ENCODE data around the gene NEDD4L.

Gene NEDD4L

DNA sequence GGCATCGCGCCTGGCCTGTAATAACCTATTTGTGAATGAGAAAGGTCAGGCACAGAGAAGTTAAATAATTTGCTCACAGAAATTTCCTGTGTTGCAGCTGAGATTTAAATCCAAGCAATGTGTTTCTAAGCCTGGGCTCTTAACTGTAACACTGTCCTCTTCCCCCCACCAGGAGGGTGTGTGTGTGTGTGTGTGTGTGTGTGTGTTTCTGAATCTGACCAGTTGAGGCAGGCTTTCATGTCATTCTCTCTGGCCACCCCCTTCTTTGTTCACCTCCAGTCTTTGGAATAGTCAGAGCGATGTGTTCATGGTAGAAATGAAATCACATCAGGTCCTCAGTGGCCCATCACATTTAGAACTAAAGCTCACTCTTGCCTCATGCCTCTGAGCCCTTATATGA, 81.2 kb downstream of the NEDD4L start:
- DNase-seq, result no peak

- no peak for DNase-seq
Measured at GRCh38 chr18:58125756-58126155, 81.7 kb downstream of the NEDD4L start.

GRCh38 chr18:58128381-58129374, 84.7 kb downstream of the NEDD4L start:
- DNase-seq, result no peak

GRCh38 chr18:58132595-58133261, 88.7 kb downstream of the NEDD4L start:
- no peak for DNase-seq

DNA sequence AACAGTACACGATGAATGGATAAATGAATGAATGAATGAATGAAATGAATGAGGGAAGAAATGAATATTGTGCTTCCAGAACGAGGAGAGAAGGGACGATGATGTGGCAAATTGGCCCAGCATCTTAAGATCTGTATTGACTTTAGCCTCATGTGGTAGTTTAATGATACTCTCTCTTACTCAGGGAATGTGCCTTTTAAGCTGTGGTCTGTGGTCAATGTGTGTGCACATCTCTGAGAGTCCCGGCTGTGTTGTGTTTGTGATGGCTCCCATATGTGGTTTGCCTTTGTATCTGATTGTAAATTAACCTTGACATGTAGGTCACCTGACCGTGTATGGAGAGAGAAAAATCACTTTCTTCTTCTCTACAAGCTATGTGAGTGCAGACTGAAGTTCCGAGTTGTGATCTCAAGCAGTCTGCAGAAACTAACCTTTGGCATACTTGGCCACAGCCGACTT, 91.2 kb downstream of the NEDD4L start:
- no peak for DNase-seq

GRCh38 chr18:58135701-58136331, 91.8 kb downstream of the NEDD4L start:
- DNase-seq, result peak; percentile 74

GRCh38 chr18:58136879-58137278, 92.9 kb downstream of the NEDD4L start:
- no peak for DNase-seq

GRCh38 chr18:58139459-58140386, 95.7 kb downstream of the NEDD4L start:
- no peak for DNase-seq

- DNase-seq, result no peak
Measured at GRCh38 chr18:58140387-58141325, 96.6 kb downstream of the NEDD4L start.

GRCh38 chr18:58143386-58143785, 99.4 kb downstream of the NEDD4L start:
- no peak for DNase-seq

- no peak for DNase-seq
Measured at GRCh38 chr18:58144106-58144505, 100.1 kb downstream of the NEDD4L start.

DNA sequence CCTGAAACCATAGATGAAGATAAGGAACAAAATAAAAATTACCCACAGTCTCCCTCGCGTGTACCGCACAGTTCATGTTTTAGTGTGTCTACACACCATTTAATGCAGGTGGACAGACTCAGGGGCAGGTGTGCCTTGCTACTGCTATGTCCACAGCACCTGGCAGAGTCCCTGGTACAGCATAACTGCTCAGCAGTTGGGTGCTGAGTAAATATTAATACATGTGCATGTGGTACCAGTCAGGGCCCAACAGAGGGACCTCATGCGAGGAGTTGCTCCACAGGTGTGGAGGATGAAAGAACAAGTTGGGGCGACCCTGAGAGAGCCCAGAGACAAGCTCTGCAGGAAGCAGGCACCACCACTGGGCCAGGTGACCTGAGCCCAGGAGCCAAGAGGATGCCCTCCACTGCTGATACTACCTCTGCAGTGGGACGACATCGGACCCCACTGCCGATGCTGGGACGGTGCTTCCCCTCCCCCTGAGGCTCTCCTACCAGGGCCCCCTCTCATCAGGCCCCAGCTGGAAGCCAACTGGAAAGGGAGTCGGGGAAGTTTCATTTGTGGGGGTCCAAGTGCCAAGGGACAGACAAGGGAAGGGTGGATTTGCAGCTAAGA, 100.8 kb downstream of the NEDD4L start:
- DNase-seq, result no peak

GRCh38 chr18:58146099-58146498, 102.1 kb downstream of the NEDD4L start:
- DNase-seq, result no peak

GRCh38 chr18:58148954-58149471, 105.0 kb downstream of the NEDD4L start:
- DNase-seq, result no peak

DNA sequence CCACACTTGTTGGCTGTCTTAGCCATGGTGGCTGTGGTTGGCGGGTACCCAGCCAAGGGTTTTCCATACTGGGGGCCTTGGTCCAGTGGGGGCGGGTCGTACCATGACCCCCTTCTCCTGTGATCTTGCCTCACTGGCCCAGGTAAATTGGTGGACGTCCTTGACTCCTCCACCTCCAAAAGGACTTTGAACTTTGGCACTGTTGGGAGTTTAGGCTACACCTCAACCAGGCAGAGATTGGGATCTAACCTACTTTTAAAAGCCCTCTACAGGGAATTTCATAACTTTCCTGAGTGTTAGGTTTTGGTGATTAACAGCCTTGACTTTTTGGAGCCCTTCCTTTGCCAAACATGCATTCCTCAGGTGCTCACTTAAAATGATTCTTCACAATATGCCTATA, 106.7 kb downstream of the NEDD4L start:
- no peak for DNase-seq

DNA sequence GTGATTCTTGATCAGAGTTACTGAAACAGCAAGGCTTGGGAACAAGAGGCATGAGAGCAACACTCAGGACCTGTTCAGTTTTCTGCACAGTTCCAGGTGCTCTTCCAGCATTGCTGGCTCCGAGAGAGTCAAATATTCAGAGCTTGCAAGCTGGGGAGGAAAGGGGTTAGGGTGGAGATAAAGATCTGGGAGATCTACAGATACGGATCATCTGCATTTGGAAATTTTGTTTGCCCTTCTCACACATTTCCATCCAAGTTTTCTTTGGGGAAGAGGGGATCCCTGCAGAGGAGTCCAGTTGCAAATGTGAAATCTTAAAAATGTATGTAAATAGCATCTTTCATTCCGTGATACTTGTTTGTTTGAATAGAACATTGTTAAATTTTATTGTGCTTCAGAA, 108.2 kb downstream of the NEDD4L start:
- DNase-seq, result no peak

DNA sequence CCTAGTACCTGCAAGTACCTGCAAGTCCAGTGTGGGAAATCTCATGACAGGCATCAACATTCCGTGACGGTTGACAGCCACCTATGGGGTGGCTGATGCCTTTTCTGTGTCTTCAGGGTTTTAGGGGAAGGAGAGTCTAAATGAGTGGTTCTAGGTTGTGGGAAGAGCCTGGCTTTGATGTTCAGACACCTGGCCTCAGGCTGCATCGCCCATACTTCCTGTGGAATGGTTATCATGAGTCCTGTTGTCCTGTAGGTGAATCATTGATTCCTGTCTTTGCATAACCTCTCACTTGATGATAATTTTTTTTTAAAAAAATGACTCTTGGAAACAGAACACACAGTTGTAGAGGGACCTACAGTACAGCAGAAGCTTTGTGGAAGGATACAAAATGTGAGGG, 108.9 kb downstream of the NEDD4L start:
- peak; percentile 72 for DNase-seq

DNA sequence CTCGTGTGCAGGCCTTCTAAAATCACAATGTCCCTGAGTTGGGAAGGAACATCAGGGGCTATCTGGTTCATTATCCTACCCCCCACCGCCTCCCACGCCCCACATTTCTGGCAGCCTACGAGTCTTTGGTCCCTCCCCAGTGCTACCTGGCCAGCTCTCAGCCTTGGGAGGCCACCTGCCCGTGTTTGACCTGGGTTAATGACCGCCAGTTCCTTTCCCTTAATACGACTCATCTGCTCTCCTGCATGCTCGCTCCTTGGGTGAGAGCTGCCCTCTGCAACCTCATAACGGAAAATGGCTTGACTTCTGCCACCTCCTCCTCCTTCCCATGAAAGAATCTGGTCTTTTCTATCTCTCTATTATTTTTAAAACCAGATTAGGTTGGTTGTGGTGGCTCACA, 112.5 kb downstream of the NEDD4L start:
- DNase-seq, result no peak

- DNase-seq, result no peak
Measured at GRCh38 chr18:58157237-58157636, 113.2 kb downstream of the NEDD4L start.

- DNase-seq, result peak; percentile 81
Measured at GRCh38 chr18:58158008-58158407, 114.0 kb downstream of the NEDD4L start.

Measured in islet precursor cell (in vitro differentiated cells).